BLaER1 treated with 17β-estradiol and CSF1 and Interleukin-3, amounts not matched to agents 10 nM and 100 nM (cell line): ENCODE data around the gene CORO6.

Experiments used
- H3K27ac ChIP-seq, 11 experiments: shearing (Covaris generic); formaldehyde crosslinking; 2 replicates each; pipeline ENCODE4 v1.8.1; 2022
- H3K27me3 ChIP-seq, 11 experiments: shearing (Covaris generic); formaldehyde crosslinking; 2 replicates each; pipeline ENCODE4 v1.8.1; 2022
- H3K36me3 ChIP-seq, 11 experiments: shearing (Covaris generic); formaldehyde crosslinking; 2 replicates each; pipeline ENCODE4 v1.8.1; 2022
- H3K4me1 ChIP-seq, 10 experiments: shearing (Covaris generic); formaldehyde crosslinking; 2 replicates each; pipeline ENCODE4 v1.8.1; 2022
- H3K4me2 ChIP-seq, 11 experiments: shearing (Covaris generic); formaldehyde crosslinking; 2 replicates each; pipeline ENCODE4 v1.8.1; 2022
- H3K4me3 ChIP-seq, 10 experiments: shearing (Covaris generic); formaldehyde crosslinking; 2 replicates each; pipeline ENCODE4 v1.8.1; 2022
- H3K9ac ChIP-seq, 11 experiments: shearing (Covaris generic); formaldehyde crosslinking; 2 replicates each; pipeline ENCODE4 v1.8.1; 2022
- H3K9me3 ChIP-seq, 11 experiments: shearing (Covaris generic); formaldehyde crosslinking; replicated peaks in 1 of 11; 2 replicates each; pipeline ENCODE4 v1.8.1; 2022
- H4K20me1 ChIP-seq, 11 experiments: shearing (Covaris generic); formaldehyde crosslinking; 2 replicates each; pipeline ENCODE4 v1.8.1; 2022
- Cebpa-rat ChIP-seq, 11 experiments: shearing (Covaris generic); IDR thresholded peaks; 2 replicates each; pipeline ENCODE4 v1.8.1; 2022

The CORO6 gene

GRCh38 chr17:29619251-29619650 lies 3.5 kb downstream of the CORO6 start:
- Histone ChIP-seq H3K36me3 (no peaks in the 10 kb centered on the region), H3K4me3 (no peak overlapping the region), H4K20me1 (peaks cover 0 to 40% (median 28%) of the 10 kb centered on the region in 11 experiments; a peak in 19 of 22 replicates), H3K4me2 (peak overlapping the region; percentile 92 to 98 (median 95); a peak in 20 of 22 replicates), H3K9me3 (no peaks in the 10 kb centered on the region), H3K27me3 (peaks cover 13 to 28% (median 22%) of the 10 kb centered on the region in 11 experiments), H3K4me1 (peaks cover 66 to 99% (median 95%) of the 10 kb centered on the region in 10 experiments), H3K9ac (peak overlapping the region in 1 of 11 experiments; percentile 7; a peak in 1 of 22 replicates), H3K27ac (no peak overlapping the region)
- TF ChIP-seq Cebpa-rat (IDR thresholded peaks at IDR 0.05) = no peak

DNA sequence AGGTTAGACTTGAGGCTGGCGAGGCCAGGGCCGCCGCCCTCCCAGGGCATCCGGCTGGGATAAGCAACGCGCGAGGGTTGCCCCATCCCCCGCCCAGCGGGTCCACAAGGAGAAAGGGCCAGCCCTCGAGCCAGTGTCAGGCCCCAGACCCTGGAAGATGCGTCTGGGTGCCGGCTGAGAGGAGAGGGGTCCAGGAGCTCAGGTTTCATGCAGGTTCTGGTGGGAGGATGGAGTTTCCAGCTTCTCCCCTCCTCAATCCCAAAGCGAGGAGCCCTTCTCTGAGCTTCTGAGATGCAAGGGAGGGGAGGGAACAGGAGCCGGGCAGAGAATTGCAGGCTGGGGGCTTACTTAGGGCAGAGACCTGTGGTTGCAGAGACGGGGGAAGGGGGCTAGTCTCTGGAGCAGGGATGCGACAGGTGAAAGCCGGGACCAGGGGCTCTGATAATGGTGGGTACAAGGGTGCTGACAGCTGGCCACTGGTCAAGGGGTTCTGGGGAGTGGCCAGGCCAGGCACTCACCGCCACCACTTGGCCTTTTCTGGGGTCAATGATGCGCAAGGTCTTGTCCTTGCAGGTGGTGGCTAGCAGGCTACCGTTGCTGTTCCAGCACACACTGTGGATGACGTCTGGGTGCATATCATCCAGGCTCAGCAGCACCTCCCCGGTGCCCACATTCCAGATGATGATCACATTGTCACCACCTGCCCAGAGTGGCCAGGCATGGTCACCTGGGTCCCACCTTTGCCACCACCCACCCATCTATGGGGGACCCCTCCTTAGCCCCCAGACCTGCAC lies 4.2 kb downstream of the CORO6 start:
- no peak for TF ChIP-seq Cebpa-rat (IDR thresholded peaks at IDR 0.05)
- peaks cover 69 to 99% (median 95%) of the 10 kb centered on the region in 10 experiments for H3K4me1 ChIP-seq
- no peaks in the 10 kb centered on the region for H3K9me3 ChIP-seq
- peak overlapping the region; percentile 92 to 98 (median 95) for H3K4me2 ChIP-seq
- peaks cover 13 to 28% (median 22%) of the 10 kb centered on the region in 11 experiments for H3K27me3 ChIP-seq
- peaks cover 0 to 47% (median 27%) of the 10 kb centered on the region in 11 experiments; a peak in 19 of 22 replicates for H4K20me1 ChIP-seq
- peak overlapping the region in 10 of 11 experiments; percentile 58 to 85 (median 82); a peak in 18 of 22 replicates for H3K9ac ChIP-seq
- peak overlapping the region in 9 of 11 experiments; percentile 75 to 88 (median 84); a peak in 17 of 22 replicates for H3K27ac ChIP-seq
- peak overlapping the region; percentile 42 to 68 (median 54); a peak in 18 of 20 replicates for H3K4me3 ChIP-seq
- H3K36me3 ChIP-seq = no peaks in the 10 kb centered on the region

GRCh38 chr17:29617481-29618271 lies 5.0 kb downstream of the CORO6 start:
- H3K4me3 ChIP-seq = peak overlapping the region; percentile 42 to 68 (median 54)
- peaks cover 63 to 99% (median 95%) of the 10 kb centered on the region in 10 experiments for H3K4me1 ChIP-seq
- no peak for TF ChIP-seq Cebpa-rat (IDR thresholded peaks at IDR 0.05)
- H3K9me3 ChIP-seq = peaks cover 0 to 4% (median 0%) of the 10 kb centered on the region in 11 experiments; a peak in 1 of 22 replicates
- H3K9ac ChIP-seq = peak overlapping the region; percentile 58 to 85 (median 80); a peak in 21 of 22 replicates
- H3K36me3 ChIP-seq = peaks cover 0 to 4% (median 4%) of the 10 kb centered on the region in 11 experiments; a peak in 11 of 22 replicates
- peaks cover 0 to 47% (median 21%) of the 10 kb centered on the region in 11 experiments; a peak in 19 of 22 replicates for H4K20me1 ChIP-seq
- peaks cover 13 to 28% (median 22%) of the 10 kb centered on the region in 11 experiments for H3K27me3 ChIP-seq
- peak overlapping the region; percentile 45 to 88 (median 83); a peak in 21 of 22 replicates for H3K27ac ChIP-seq
- peak overlapping the region; percentile 92 to 98 (median 95) for H3K4me2 ChIP-seq

- peak overlapping the region; percentile 42 to 68 (median 54); a peak in 19 of 20 replicates for H3K4me3 ChIP-seq
- H3K27ac ChIP-seq = peak overlapping the region in 10 of 11 experiments; percentile 45 to 88 (median 84); a peak in 19 of 22 replicates
- peaks cover 0 to 47% (median 21%) of the 10 kb centered on the region in 11 experiments; a peak in 19 of 22 replicates for H4K20me1 ChIP-seq
- peaks cover 0 to 5% (median 0%) of the 10 kb centered on the region in 11 experiments; a peak in 1 of 22 replicates for H3K9me3 ChIP-seq
- no peak for TF ChIP-seq Cebpa-rat (IDR thresholded peaks at IDR 0.05)
- peak overlapping the region; percentile 58 to 85 (median 80); a peak in 20 of 22 replicates for H3K9ac ChIP-seq
- peaks cover 0 to 8% (median 5%) of the 10 kb centered on the region in 11 experiments; a peak in 11 of 22 replicates for H3K36me3 ChIP-seq
- H3K27me3 ChIP-seq = peaks cover 13 to 28% (median 22%) of the 10 kb centered on the region in 11 experiments
- peaks cover 61 to 95% (median 93%) of the 10 kb centered on the region in 10 experiments for H3K4me1 ChIP-seq
- H3K4me2 ChIP-seq = peak overlapping the region; percentile 92 to 98 (median 95)
These were observed 5.6 kb downstream of the CORO6 start for GRCh38 chr17:29617125-29617480.

GRCh38 chr17:29616300-29617048 lies 6.2 kb downstream of the CORO6 start:
- Histone ChIP-seq H3K27me3 (peaks cover 13 to 28% (median 22%) of the 10 kb centered on the region in 11 experiments), H4K20me1 (peaks cover 0 to 47% (median 22%) of the 10 kb centered on the region in 11 experiments; a peak in 19 of 22 replicates), H3K27ac (no peak overlapping the region), H3K9ac (peak overlapping the region in 7 of 11 experiments; percentile 42 to 85 (median 57); a peak in 11 of 22 replicates), H3K4me1 (peaks cover 55 to 89% (median 87%) of the 10 kb centered on the region in 10 experiments), H3K4me2 (peak overlapping the region; percentile 92 to 98 (median 95)), H3K4me3 (peak overlapping the region; percentile 34 to 68 (median 54); a peak in 16 of 20 replicates), H3K9me3 (peaks cover 0 to 5% (median 0%) of the 10 kb centered on the region in 11 experiments; a peak in 1 of 22 replicates), H3K36me3 (peaks cover 0 to 14% (median 8%) of the 10 kb centered on the region in 11 experiments; a peak in 12 of 22 replicates)
- TF ChIP-seq Cebpa-rat (IDR thresholded peaks at IDR 0.05) = no peak

DNA sequence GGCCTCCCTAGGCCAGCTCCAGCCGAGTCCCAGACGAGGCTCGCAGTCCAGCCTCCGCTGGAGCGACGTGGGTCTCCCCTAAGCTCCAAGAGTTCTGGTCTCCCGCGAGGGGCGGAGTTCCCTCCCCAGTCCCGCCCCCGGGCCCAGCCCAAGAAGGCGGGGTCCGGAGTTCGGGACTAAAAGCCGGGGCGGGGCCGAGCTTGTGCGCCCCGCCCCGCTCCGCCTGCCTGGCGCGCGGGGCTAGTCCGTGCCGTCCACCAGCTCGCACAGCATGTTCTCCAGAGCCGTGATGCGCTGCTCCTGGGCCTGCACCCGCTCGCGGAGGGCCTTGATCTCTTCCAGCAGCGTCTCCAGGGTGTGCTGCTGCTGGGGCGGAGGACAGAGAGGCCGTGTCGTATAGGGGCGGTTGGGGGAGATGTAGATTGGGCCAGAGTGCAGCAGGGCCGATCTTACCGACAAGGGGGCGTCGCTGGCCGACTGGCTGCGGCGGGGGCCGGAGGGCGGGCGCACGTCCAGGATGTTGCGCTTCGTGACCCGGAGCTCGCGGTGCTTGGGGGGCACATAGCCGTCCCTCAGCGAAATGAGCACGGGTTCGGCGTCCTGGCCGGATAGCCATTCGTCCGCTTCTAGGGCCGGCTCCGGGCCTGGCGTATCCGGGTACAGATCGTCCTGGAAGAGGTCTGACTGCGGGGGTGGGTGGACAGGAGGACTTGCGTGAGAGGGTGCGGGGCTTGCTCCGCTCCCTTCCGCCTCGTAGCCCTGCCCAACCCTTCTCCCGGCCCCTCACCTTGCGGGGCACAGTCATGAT lies 7.0 kb downstream of the CORO6 start:
- no peak for TF ChIP-seq Cebpa-rat (IDR thresholded peaks at IDR 0.05)
- Histone ChIP-seq H3K36me3 (peaks cover 0 to 22% (median 14%) of the 10 kb centered on the region in 11 experiments; a peak in 14 of 22 replicates), H3K27ac (peak overlapping the region in 7 of 11 experiments; percentile 6 to 57 (median 39); a peak in 11 of 22 replicates), H3K4me3 (peak overlapping the region; percentile 34 to 68 (median 52)), H3K9ac (peak overlapping the region in 10 of 11 experiments; percentile 10 to 65 (median 52); a peak in 17 of 22 replicates), H3K9me3 (peaks cover 0 to 5% (median 0%) of the 10 kb centered on the region in 11 experiments; a peak in 1 of 22 replicates), H3K4me2 (peak overlapping the region; percentile 92 to 98 (median 95)), H3K4me1 (peaks cover 55 to 81% (median 79%) of the 10 kb centered on the region in 10 experiments), H3K27me3 (peaks cover 13 to 28% (median 22%) of the 10 kb centered on the region in 11 experiments), H4K20me1 (peaks cover 0 to 51% (median 22%) of the 10 kb centered on the region in 11 experiments; a peak in 18 of 22 replicates)

- H3K27ac ChIP-seq = peak overlapping the region in 7 of 11 experiments; percentile 6 to 57 (median 39); a peak in 11 of 22 replicates
- H3K9ac ChIP-seq = peak overlapping the region in 10 of 11 experiments; percentile 9 to 65 (median 52); a peak in 17 of 22 replicates
- peaks cover 13 to 28% (median 22%) of the 10 kb centered on the region in 11 experiments for H3K27me3 ChIP-seq
- H3K4me3 ChIP-seq = peak overlapping the region; percentile 34 to 68 (median 52); a peak in 18 of 20 replicates
- peaks cover 55 to 76% (median 73%) of the 10 kb centered on the region in 10 experiments for H3K4me1 ChIP-seq
- no peak for TF ChIP-seq Cebpa-rat (IDR thresholded peaks at IDR 0.05)
- peak overlapping the region; percentile 92 to 98 (median 95) for H3K4me2 ChIP-seq
- H3K9me3 ChIP-seq = peaks cover 0 to 5% (median 0%) of the 10 kb centered on the region in 11 experiments; a peak in 1 of 22 replicates
- H4K20me1 ChIP-seq = peaks cover 0 to 57% (median 22%) of the 10 kb centered on the region in 11 experiments; a peak in 18 of 22 replicates
- H3K36me3 ChIP-seq = peaks cover 0 to 28% (median 20%) of the 10 kb centered on the region in 11 experiments; a peak in 14 of 22 replicates
These were observed 7.7 kb downstream of the CORO6 start for GRCh38 chr17:29615048-29615385.
